PC-3 (cell line): Measurements from ENCODE around the gene EPC2. TPM values are rescaled to one million over a fixed set of nuclear protein-coding genes. Genes with fewer than 3 reads are reported as not detected.

Source experiments
- ATAC-seq: fragments of 200-7000 bp; cut with Tn5 transposase; 2 replicates; pipeline ENCODE4 v1.9.1; 2020; ENCODE audit warnings: mild to moderate bottlenecking, moderate library complexity
- BruUV-seq: library from RNA; stranded (reverse); fragments of 400-500 nt; replicated peaks from 2 replicates; lab custom pipeline; 2021; lab: Mats Ljungman, UMichigan
- CTCF ChIA-PET: fragments of 300-600 bp; sonication (Branson Sonifier 250); formaldehyde crosslinking; loops from one replicate; lab custom pipeline; 2022; ENCODE audit warnings: antibody characterized with exemption; lab: Charles Lee
- POLR2A ChIA-PET: fragments of 300-600 bp; sonication (Branson Sonifier 250); formaldehyde crosslinking; loops from one replicate; lab custom pipeline; 2022; ENCODE audit warnings: antibody characterized with exemption; ENCODE audit not compliant: unreplicated experiment; lab: Charles Lee
- DNase-seq: peaks from one replicate; pipeline ENCODE4 v3.0.0-alpha.2; 2015
- H2AFZ ChIP-seq: fragments of 300-600 bp; sonication (generic); 2 replicates; pipeline ENCODE4 v1.6.0; 2016; ENCODE audit warnings: antibody characterized with exemption, low read length
- H3F3A ChIP-seq: fragments of 300-600 bp; sonication (generic); one replicate; pipeline ENCODE4 v1.6.0; 2017; ENCODE audit warnings: antibody characterized with exemption, low read length, control low read depth, mild to moderate bottlenecking; ENCODE audit not compliant: unreplicated experiment
- H3K27ac ChIP-seq: fragments of 300-600 bp; sonication (generic); 2 replicates; pipeline ENCODE4 v1.5.1; 2016; ENCODE audit warnings: mild to moderate bottlenecking, low read length
- H3K27me3 ChIP-seq: fragments of 300-600 bp; sonication (generic); 2 replicates; pipeline ENCODE4 v1.6.1; 2016; ENCODE audit warnings: low read length, mixed read lengths
- H3K36me3 ChIP-seq: fragments of 300-600 bp; sonication (generic); 2 replicates; pipeline ENCODE4 v1.6.1; 2016; ENCODE audit warnings: low read depth, mixed run types, low read length, mixed read lengths
- H3K4me1 ChIP-seq: fragments of 300-600 bp; sonication (generic); 2 replicates; pipeline ENCODE4 v1.5.1; 2016; ENCODE audit warnings: low read length; ENCODE audit not compliant: insufficient read depth
- H3K4me2 ChIP-seq: fragments of 300-600 bp; sonication (generic); 2 replicates; pipeline ENCODE4 v1.6.0; 2016; ENCODE audit warnings: low read length
- H3K4me3 ChIP-seq: fragments of 300-600 bp; sonication (generic); 2 replicates; pipeline ENCODE4 v1.5.1; 2016; ENCODE audit warnings: mild to moderate bottlenecking, low read length, mixed read lengths
- H3K79me2 ChIP-seq: fragments of 300-600 bp; sonication (generic); 2 replicates; pipeline ENCODE4 v1.6.1; 2017; ENCODE audit warnings: low read length, mixed read lengths
- H3K9ac ChIP-seq: fragments of 300-600 bp; sonication (generic); 2 replicates; pipeline ENCODE4 v1.6.0; 2016; ENCODE audit warnings: mild to moderate bottlenecking, low read length
- H3K9me2 ChIP-seq: fragments of 300-600 bp; sonication (generic); replicated peaks from 2 replicates; pipeline ENCODE4 v1.6.1; 2016; ENCODE audit warnings: mixed run types, low read length, mixed read lengths
- H3K9me3 ChIP-seq: fragments of 300-600 bp; sonication (generic); 2 replicates; pipeline ENCODE4 v1.6.1; 2016; ENCODE audit warnings: low read length, mixed read lengths
- H4K20me1 ChIP-seq: fragments of 300-600 bp; sonication (generic); 2 replicates; pipeline ENCODE4 v1.6.1; 2016; ENCODE audit warnings: low read length, mixed read lengths
- CTCF ChIP-seq: fragments of 300-600 bp; sonication (generic); conservative IDR thresholded peaks from 2 replicates; pipeline ENCODE4 v1.5.1; 2017; ENCODE audit warnings: antibody characterized with exemption, low read depth, mild to moderate bottlenecking, low read length
- EZH2 ChIP-seq: fragments of 300-600 bp; sonication (generic); IDR thresholded peaks from one replicate; pipeline ENCODE4 v1.6.1; 2017; ENCODE audit warnings: antibody characterized with exemption, mild to moderate bottlenecking, low read length; ENCODE audit not compliant: unreplicated experiment
- EZH2phosphoT487 ChIP-seq: fragments of 300-600 bp; sonication (generic); IDR thresholded peaks from 2 replicates; pipeline ENCODE4 v1.6.1; 2018; ENCODE audit warnings: mild to moderate bottlenecking, antibody characterized with exemption, low read length, borderline replicate concordance
- intact Hi-C: fragments of 100-400 bp; cut with micrococcal nuclease; formaldehyde crosslinking; loops from 2 replicates; pipeline ENCODE4 v1.9.0; 2023
- total RNA-seq: library from RNA; depleted of rRNA; stranded (reverse); fragments of >200 nt; gene quantifications from 2 replicates; pipeline ENCODE4 v1.2.3, GENCODE V29; 2014; rRNA removed

Gene EPC2
- total RNA-seq, 1 experiment from 2014 or later, result 20.6 TPM

GRCh38 chr2:148828941-148829340, 184.4 kb downstream of the EPC2 start:
- Histone ChIP-seq H4K20me1 (no peaks in the 10 kb centered on the region), H3K27ac (no peak overlapping the region), H3K4me1 (no peaks in the 10 kb centered on the region), H3K9ac (no peak overlapping the region), H3K4me2 (no peak overlapping the region), H2AFZ (no peak overlapping the region), H3F3A (no peaks in the 10 kb centered on the region), H3K4me3 (no peak overlapping the region), H3K79me2 (no peaks in the 10 kb centered on the region), H3K27me3 (peaks cover 8% of the 10 kb centered on the region), H3K36me3 (no peaks in the 10 kb centered on the region), H3K9me2 (no peaks in the 10 kb centered on the region; the same call in 1 of the 2 replicates), H3K9me3 (no peaks in the 10 kb centered on the region)
- no TSS peak for BruUV-seq
- DNase-seq (no peak), ATAC-seq (no peak)
- ChIA-PET CTCF (no interaction called here), POLR2A (no interaction called here)
- intact Hi-C loops, result no loop called here
- TF ChIP-seq CTCF (no peak), EZH2 (no peak), EZH2phosphoT487 (no peak)

GRCh38 chr2:148829618-148830017, 185.1 kb downstream of the EPC2 start:
- no peaks in the 10 kb centered on the region; the same call in 1 of the 2 replicates for H3K9me2 ChIP-seq
- H3K36me3 ChIP-seq, result no peaks in the 10 kb centered on the region
- intact Hi-C loops, result no loop called here
- H3K27ac ChIP-seq, result no peak overlapping the region
- BruUV-seq, result no TSS peak
- no peaks in the 10 kb centered on the region for H4K20me1 ChIP-seq
- peaks cover 12% of the 10 kb centered on the region for H3K27me3 ChIP-seq
- POLR2A ChIA-PET, result no interaction called here
- no peak overlapping the region for H3K9ac ChIP-seq
- no peak overlapping the region for H3K4me3 ChIP-seq
- no peak for TF ChIP-seq EZH2
- TF ChIP-seq EZH2phosphoT487, result no peak
- TF ChIP-seq CTCF, result peak; percentile 22; the same call in 1 of the 2 replicates
- H3F3A ChIP-seq, result no peaks in the 10 kb centered on the region
- CTCF ChIA-PET, result no interaction called here
- H3K9me3 ChIP-seq, result no peaks in the 10 kb centered on the region
- ATAC-seq (peak; percentile 58), DNase-seq (peak; percentile 15)
- H3K4me1 ChIP-seq, result no peaks in the 10 kb centered on the region
- H3K4me2 ChIP-seq, result no peak overlapping the region
- no peaks in the 10 kb centered on the region for H3K79me2 ChIP-seq
- H2AFZ ChIP-seq, result no peak overlapping the region

GRCh38 chr2:148832637-148833036, 188.1 kb downstream of the EPC2 start:
- Histone ChIP-seq H3K9me3 (no peaks in the 10 kb centered on the region), H3K27ac (no peak overlapping the region), H2AFZ (no peak overlapping the region), H3K36me3 (no peaks in the 10 kb centered on the region), H3K4me2 (no peak overlapping the region), H3F3A (no peaks in the 10 kb centered on the region), H3K79me2 (no peaks in the 10 kb centered on the region), H3K4me1 (no peaks in the 10 kb centered on the region), H3K9ac (no peak overlapping the region), H4K20me1 (no peaks in the 10 kb centered on the region), H3K27me3 (peaks cover 26% of the 10 kb centered on the region), H3K9me2 (no peaks in the 10 kb centered on the region; the same call in 1 of the 2 replicates), H3K4me3 (no peak overlapping the region)
- intact Hi-C loops, result no loop called here
- POLR2A ChIA-PET, result no interaction called here
- CTCF ChIA-PET, result no interaction called here
- ATAC-seq (no peak), DNase-seq (no peak)
- TF ChIP-seq CTCF, result no peak
- no TSS peak for BruUV-seq

Other genes with a start within 250 kb of the EPC2 start
- gene KIF5C, start 230.5 kb downstream of the EPC2 start, total RNA-seq, result 4.0 and 7.3 TPM in 2 replicates